HepG2 (cell line): ENCODE data around the gene CDKN2AIP. TPM values are rescaled to one million over a fixed set of nuclear protein-coding genes. Genes with fewer than 3 reads are reported as not detected.
A peak's percentile ranks its signal among the peaks of the same experiment; 100 is the strongest.

Experiments
- CENPX ChIP-seq: sonication (generic); formaldehyde crosslinking; IDR thresholded peaks from 2 replicates; pipeline ENCODE4 v1.9.0; 2021; ENCODE audit warnings: mild to moderate bottlenecking, missing genetic modification reagents, moderate library complexity
- FOXC1 ChIP-seq: sonication (generic); formaldehyde crosslinking; IDR thresholded peaks from 2 replicates; pipeline ENCODE4 v1.8.0; 2022; ENCODE audit warnings: mild to moderate bottlenecking, missing genetic modification reagents, borderline replicate concordance
- FOXP1 ChIP-seq, 2 experiments: fragments of 450-650 bp in 1 of 2; IDR thresholded peaks; 2 replicates each; pipeline ENCODE4 v1.6.1; 2017 to 2018; ENCODE audit warnings: antibody characterized with exemption in 1 of 2
- GZF1 ChIP-seq: sonication (generic); formaldehyde crosslinking; IDR thresholded peaks from 2 replicates; pipeline ENCODE4 v1.5.1; 2020; ENCODE audit warnings: mild to moderate bottlenecking, missing genetic modification reagents
- HINFP ChIP-seq: sonication (generic); formaldehyde crosslinking; IDR thresholded peaks from 2 replicates; pipeline ENCODE4 v1.4.0; 2020; ENCODE audit warnings: low read depth, mild to moderate bottlenecking, missing genetic modification reagents
- HNF4G ChIP-seq, 2 experiments: sonication (generic) in 1 of 2; formaldehyde crosslinking in 1 of 2; IDR thresholded peaks; 2 replicates each; pipeline versions ENCODE4 v1.4.0 to v1.6.1; 2011 to 2020; ENCODE audit warnings: borderline replicate concordance in 2 of 2, low read depth in 2 of 2, mild to moderate bottlenecking in 2 of 2, low read length in 1 of 2, missing genetic modification reagents in 1 of 2, moderate library complexity in 1 of 2
- JUNB ChIP-seq: sonication (generic); formaldehyde crosslinking; IDR thresholded peaks from 2 replicates; pipeline ENCODE4 v1.8.0; 2022; ENCODE audit warnings: missing genetic modification reagents, mild to moderate bottlenecking, borderline replicate concordance
- KAT7 ChIP-seq: IDR thresholded peaks from 2 replicates; pipeline ENCODE4 v1.6.1; 2018; ENCODE audit warnings: borderline replicate concordance, missing compliant biosample characterization
- KDM3A ChIP-seq: IDR thresholded peaks from 2 replicates; pipeline ENCODE4 v1.6.1; 2018; ENCODE audit warnings: low read depth, missing compliant biosample characterization
- NR2F1 ChIP-seq, 2 experiments: fragments of 450-650 bp in 1 of 2; formaldehyde crosslinking in 1 of 2; IDR thresholded peaks; 2 replicates each; pipeline versions ENCODE4 v1.5.0 to v1.6.1; 2016 to 2020; ENCODE audit warnings: mild to moderate bottlenecking in 1 of 2, missing compliant biosample characterization in 1 of 2, missing genetic modification reagents in 1 of 2, moderate library complexity in 1 of 2
- REPIN1 ChIP-seq: sonication (generic); formaldehyde crosslinking; IDR thresholded peaks from 2 replicates; pipeline ENCODE4 v1.8.0; 2022; ENCODE audit warnings: missing genetic modification reagents, low read depth, mild to moderate bottlenecking, borderline replicate concordance
- TBX3 ChIP-seq: fragments of 450-650 bp; IDR thresholded peaks from 2 replicates; pipeline ENCODE4 v1.6.1; 2017; ENCODE audit warnings: antibody characterized with exemption, mild to moderate bottlenecking, inconsistent platforms, borderline replicate concordance
- TGIF2 ChIP-seq: IDR thresholded peaks from 2 replicates; pipeline ENCODE4 v1.6.1; 2016; ENCODE audit warnings: control low read depth, missing compliant biosample characterization
- TRIM24 ChIP-seq: sonication (generic); formaldehyde crosslinking; IDR thresholded peaks from 2 replicates; pipeline ENCODE4 v1.8.0; 2022; ENCODE audit warnings: mild to moderate bottlenecking, missing genetic modification reagents
- ZBED4 ChIP-seq: sonication (generic); formaldehyde crosslinking; IDR thresholded peaks from 2 replicates; pipeline ENCODE4 v1.4.0; 2020; ENCODE audit warnings: missing genetic modification reagents, borderline replicate concordance
- ZBTB10 ChIP-seq: sonication (generic); formaldehyde crosslinking; IDR thresholded peaks from 2 replicates; pipeline ENCODE4 v1.4.0; 2020; ENCODE audit warnings: missing genetic modification reagents, borderline replicate concordance
- ZBTB3 ChIP-seq: sonication (generic); formaldehyde crosslinking; IDR thresholded peaks from 2 replicates; pipeline ENCODE4 v1.4.0; 2020; ENCODE audit warnings: low read depth, mild to moderate bottlenecking, moderate library complexity, missing genetic modification reagents, borderline replicate concordance
- ZNF333 ChIP-seq: sonication (generic); formaldehyde crosslinking; IDR thresholded peaks from 2 replicates; pipeline ENCODE4 v1.4.0; 2020; ENCODE audit warnings: mild to moderate bottlenecking, missing genetic modification reagents, borderline replicate concordance
- ZNF383 ChIP-seq: sonication (generic); formaldehyde crosslinking; IDR thresholded peaks from 2 replicates; pipeline ENCODE4 v1.4.0; 2020; ENCODE audit warnings: missing genetic modification reagents, mild to moderate bottlenecking, borderline replicate concordance
- polyA plus RNA-seq, 8 experiments: library from polyadenylated mRNA; depleted of rRNA in 3 of 8; stranded (reverse) in 7 of 8; unstranded in 1 of 8; fragments of >200 nt; fragmentation: Illumina TruSeq in 4 of 8; extraction: Trizol in 4 of 8; gene quantifications; 2 replicates each; pipeline versions ENCODE4 v1.2.1 to v1.2.3, GENCODE V29; 2011 to 2016; ENCODE audit warnings: low read depth in 4 of 8, missing spikeins in 1 of 8, mixed read lengths in 1 of 8; ENCODE audit not compliant: insufficient read depth in 1 of 8
- total RNA-seq, 5 experiments: library from RNA; depleted of rRNA; stranded (reverse); fragments of >200 nt; fragmentation: Illumina TruSeq; extraction: Trizol; gene quantifications; 2 replicates each; pipeline ENCODE4 v1.2.3, GENCODE V29; 2016; ENCODE audit warnings: low read depth in 1 of 5

CDKN2AIP gene
- total and polyA plus RNA-seq, 2 of the 13 experiments (the other 11 are each of a cell fraction or from before 2014, with no cell fraction given): 17.0 to 18.7 TPM

- TF ChIP-seq HNF4G (IDR thresholded peaks at IDR 0.05; ENCODE audit: borderline replicate concordance, low read depth, low read length) (peak; percentile 97), HNF4G (CRISPR knock-in tag; IDR thresholded peaks at IDR 0.05; ENCODE audit: borderline replicate concordance, low read depth) (peak; percentile 96), ZBTB10 (CRISPR knock-in tag) (peak; percentile 48; the same call in 1 of the 2 replicates), TBX3 (no peak), REPIN1 (CRISPR knock-in tag) (no peak; the same call in none of the 2 replicates), TRIM24 (no peak), ZNF333 (no peak), FOXP1 (IDR thresholded peaks at IDR 0.05) (no peak), FOXP1 (CRISPR knock-in tag; IDR thresholded peaks at IDR 0.05) (peak; percentile 2; the same call in 1 of the 2 replicates), ZBED4 (CRISPR knock-in tag) (no peak), NR2F1 (CRISPR knock-in tag; IDR thresholded peaks at IDR 0.05) (no peak; a peak in 1 of 4 replicates), KDM3A (CRISPR knock-in tag) (0 out of 2 replicates have a peak, but pooled peaks have one; percentile 21), FOXC1 (CRISPR knock-in tag) (peak; percentile 57), ZBTB3 (CRISPR knock-in tag) (peak; percentile 88; the same call in 1 of the 2 replicates), GZF1 (no peak), HINFP (CRISPR knock-in tag) (peak; percentile 60; the same call in 1 of the 2 replicates), KAT7 (CRISPR knock-in tag) (peak; percentile 88; the same call in 1 of the 2 replicates), ZNF383 (CRISPR knock-in tag) (peak; percentile 9; the same call in 1 of the 2 replicates), CENPX (no peak), TGIF2 (CRISPR knock-in tag) (no peak; the same call in 1 of the 2 replicates), JUNB (CRISPR knock-in tag) (no peak; the same call in 1 of the 2 replicates)
Observed at GRCh38 chr4:183444214-183445096, at the start of gene CDKN2AIP (continued).
